ENCODE data around the gene ENO1. TPM values are rescaled to one million over a fixed set of nuclear protein-coding genes. Genes with fewer than 3 reads are reported as not detected.

The ENO1 gene
- total and polyA plus RNA-seq, 9 of the 15 experiments (the other 6 are each of a cell fraction or from before 2014, with no cell fraction given) = 2,249 to 7,472 (median 2,868) TPM

DNA sequence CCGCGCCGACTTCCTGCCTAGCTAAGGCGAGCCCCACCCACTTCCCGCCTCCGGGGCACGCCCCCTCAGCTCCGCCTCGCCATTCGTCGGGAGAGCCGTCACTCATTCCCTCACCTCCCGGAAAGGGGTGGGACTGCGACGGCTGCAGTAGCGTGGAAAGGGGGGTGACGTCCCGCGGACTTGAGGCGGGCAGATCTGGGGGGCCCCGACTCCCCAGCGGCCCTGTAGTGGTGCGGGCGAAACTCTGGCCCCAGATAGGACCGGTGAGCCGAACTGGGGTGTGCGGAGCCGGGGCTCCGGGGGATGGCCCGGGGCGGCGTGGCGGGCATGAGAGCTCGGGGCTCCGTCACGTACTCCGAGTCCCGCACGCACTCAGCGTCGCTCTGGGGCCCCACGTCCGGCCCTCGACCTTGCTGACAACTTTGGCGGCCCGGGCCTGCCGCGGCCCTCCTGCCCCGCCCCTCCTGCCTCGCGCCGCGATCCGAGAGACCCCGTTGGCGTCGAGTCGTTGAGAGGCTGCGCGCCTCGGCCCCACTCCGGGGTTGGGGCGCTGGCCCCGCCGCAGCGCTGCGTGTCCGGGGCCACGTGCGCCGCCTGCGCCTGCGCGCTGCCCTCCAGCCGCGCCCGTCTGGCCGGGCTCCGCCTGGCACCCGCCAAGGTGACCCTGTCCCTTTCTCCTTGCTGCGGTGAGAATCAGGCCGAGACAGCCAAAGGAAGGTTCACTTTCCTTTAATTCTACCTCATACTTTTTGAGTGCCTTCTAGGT, 395 bp upstream of the ENO1 start (continued):
- TF ChIP-seq ZNF282 (CRISPR knock-in tag; IDR thresholded peaks at IDR 0.05) = peak; percentile 99; the same call in 1 of the 2 replicates
- peak; percentile 38 for TF ChIP-seq PML (IDR thresholded peaks at IDR 0.05; ENCODE audit: low read length)
- TF ChIP-seq TEAD1 (CRISPR knock-in tag; IDR thresholded peaks at IDR 0.05) = peak in 1 of 2 experiments; percentile 98; a peak in 3 of 4 replicates
- no peak for TF ChIP-seq NFXL1 (CRISPR knock-in tag; IDR thresholded peaks at IDR 0.05)
- TF ChIP-seq AFF4 (CRISPR knock-in tag; IDR thresholded peaks at IDR 0.05) = peak; percentile 97; the same call in 1 of the 2 replicates
- TF ChIP-seq TAF9B (IDR thresholded peaks at IDR 0.05; ENCODE audit: partially characterized antibody) = peak; percentile 90
- TF ChIP-seq JUN (IDR thresholded peaks at IDR 0.05; ENCODE audit: borderline replicate concordance, low read depth, low read length) = peak; percentile 65; the same call in 1 of the 2 replicates
- TF ChIP-seq JUN (CRISPR knock-in tag; IDR thresholded peaks at IDR 0.05; ENCODE audit: borderline replicate concordance) = peak; percentile 99
- TF ChIP-seq SMAD1 (IDR thresholded peaks at IDR 0.05; ENCODE audit: low read depth, low read length, partially characterized antibody) = no peak
- no peak for TF ChIP-seq CC2D1A (IDR thresholded peaks at IDR 0.05)
- TF ChIP-seq POLR2A (conservative IDR thresholded peaks at IDR 0.05) = peak; percentile 60
- peak; percentile 13; the same call in 1 of the 2 replicates for TF ChIP-seq NKRF (IDR thresholded peaks at IDR 0.05; ENCODE audit: borderline replicate concordance)
- TF ChIP-seq IRF2 (CRISPR knock-in tag; IDR thresholded peaks at IDR 0.05) = peak; percentile 65; the same call in 1 of the 2 replicates
- TF ChIP-seq, protein P1, sequence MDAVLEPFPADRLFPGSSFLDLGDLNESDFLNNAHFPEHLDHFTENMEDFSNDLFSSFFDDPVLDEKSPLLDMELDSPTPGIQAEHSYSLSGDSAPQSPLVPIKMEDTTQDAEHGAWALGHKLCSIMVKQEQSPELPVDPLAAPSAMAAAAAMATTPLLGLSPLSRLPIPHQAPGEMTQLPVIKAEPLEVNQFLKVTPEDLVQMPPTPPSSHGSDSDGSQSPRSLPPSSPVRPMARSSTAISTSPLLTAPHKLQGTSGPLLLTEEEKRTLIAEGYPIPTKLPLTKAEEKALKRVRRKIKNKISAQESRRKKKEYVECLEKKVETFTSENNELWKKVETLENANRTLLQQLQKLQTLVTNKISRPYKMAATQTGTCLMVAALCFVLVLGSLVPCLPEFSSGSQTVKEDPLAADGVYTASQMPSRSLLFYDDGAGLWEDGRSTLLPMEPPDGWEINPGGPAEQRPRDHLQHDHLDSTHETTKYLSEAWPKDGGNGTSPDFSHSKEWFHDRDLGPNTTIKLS (IDR thresholded peaks at IDR 0.05; ENCODE audit: borderline replicate concordance, low read depth) = peak; percentile 96
- TF ChIP-seq SP1 (CRISPR knock-in tag; IDR thresholded peaks at IDR 0.05) = peak; percentile 99
- TF ChIP-seq ZNF175 (CRISPR knock-in tag; IDR thresholded peaks at IDR 0.05; ENCODE audit: low read depth) = peak; percentile 86; the same call in 1 of the 2 replicates
- peak; percentile 73 for TF ChIP-seq NEUROD1 (IDR thresholded peaks at IDR 0.05; ENCODE audit: borderline replicate concordance, low read depth, low read length, partially characterized antibody)
- peak; percentile 84; the same call in 1 of the 2 replicates for TF ChIP-seq NCOA6 (IDR thresholded peaks at IDR 0.05)
- 0 out of 4 replicates have a peak, but pooled peaks of 1 of the 2 experiments have one; percentile 3 for TF ChIP-seq MLLT1 (IDR thresholded peaks at IDR 0.05)
- no peak for TF ChIP-seq ZNF212 (CRISPR knock-in tag; IDR thresholded peaks at IDR 0.05)
